Retinal pigment epithelial cell (primary cell): ENCODE results near the gene CXCL11.

Source experiments
- DNase-seq: peaks from one replicate; pipeline ENCODE4 v3.0.0-alpha.2; 2010; ENCODE audit warnings: low read depth
- H3K4me3 ChIP-seq: 2 replicates; pipeline ENCODE4 v1.5.1; 2011; ENCODE audit warnings: mild to moderate bottlenecking, low read length, control low read depth, moderate library complexity
- TF ChIP-seq, protein P1 (sequence below): conservative IDR thresholded peaks from 2 replicates; pipeline ENCODE4 v1.5.1; 2011; ENCODE audit warnings: low read depth, low read length, control low read depth, inconsistent platforms

Gene CXCL11

DNA sequence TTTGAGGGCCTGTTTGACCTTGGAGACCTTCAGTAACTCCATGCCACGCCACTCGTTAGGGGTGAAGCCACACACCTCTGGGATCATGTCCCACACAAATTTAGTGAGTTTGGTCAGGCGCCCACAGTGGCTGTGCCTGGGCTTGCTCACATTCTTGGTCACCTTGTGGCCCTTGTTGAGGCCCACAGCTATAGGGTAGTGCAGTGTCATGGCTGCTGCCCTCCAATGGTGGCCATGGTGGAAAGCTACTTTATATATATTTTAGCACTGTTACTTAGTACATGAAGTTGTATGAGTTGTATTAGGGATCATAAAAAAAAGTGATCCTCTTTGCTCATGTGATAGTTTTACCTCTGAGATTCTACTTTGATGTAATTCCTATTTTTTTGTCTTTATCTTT, 985 bp upstream of the CXCL11 start:
- H3K4me3 ChIP-seq: no peak overlapping the region
- TF ChIP-seq, protein P1, sequence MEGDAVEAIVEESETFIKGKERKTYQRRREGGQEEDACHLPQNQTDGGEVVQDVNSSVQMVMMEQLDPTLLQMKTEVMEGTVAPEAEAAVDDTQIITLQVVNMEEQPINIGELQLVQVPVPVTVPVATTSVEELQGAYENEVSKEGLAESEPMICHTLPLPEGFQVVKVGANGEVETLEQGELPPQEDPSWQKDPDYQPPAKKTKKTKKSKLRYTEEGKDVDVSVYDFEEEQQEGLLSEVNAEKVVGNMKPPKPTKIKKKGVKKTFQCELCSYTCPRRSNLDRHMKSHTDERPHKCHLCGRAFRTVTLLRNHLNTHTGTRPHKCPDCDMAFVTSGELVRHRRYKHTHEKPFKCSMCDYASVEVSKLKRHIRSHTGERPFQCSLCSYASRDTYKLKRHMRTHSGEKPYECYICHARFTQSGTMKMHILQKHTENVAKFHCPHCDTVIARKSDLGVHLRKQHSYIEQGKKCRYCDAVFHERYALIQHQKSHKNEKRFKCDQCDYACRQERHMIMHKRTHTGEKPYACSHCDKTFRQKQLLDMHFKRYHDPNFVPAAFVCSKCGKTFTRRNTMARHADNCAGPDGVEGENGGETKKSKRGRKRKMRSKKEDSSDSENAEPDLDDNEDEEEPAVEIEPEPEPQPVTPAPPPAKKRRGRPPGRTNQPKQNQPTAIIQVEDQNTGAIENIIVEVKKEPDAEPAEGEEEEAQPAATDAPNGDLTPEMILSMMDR: no peak
- no peak for DNase-seq

GRCh38 chr4:76035141-76035540, 729 bp downstream of the CXCL11 start:
- TF ChIP-seq, protein P1: no peak

GRCh38 chr4:76029300-76029699, 6.6 kb downstream of the CXCL11 start:
- TF ChIP-seq, protein P1: no peak
- DNase-seq: no peak
- H3K4me3 ChIP-seq: no peak overlapping the region

More at GRCh38 chr4:76035141-76035540, 729 bp downstream of the CXCL11 start:
- no peak for DNase-seq
- H3K4me3 ChIP-seq: no peak overlapping the region

- DNase-seq: no peak
- peak overlapping the region; percentile 24 for H3K4me3 ChIP-seq
- TF ChIP-seq, protein P1: no peak
Measured at GRCh38 chr4:76028350-76028765, 7.5 kb downstream of the CXCL11 start.

DNA sequence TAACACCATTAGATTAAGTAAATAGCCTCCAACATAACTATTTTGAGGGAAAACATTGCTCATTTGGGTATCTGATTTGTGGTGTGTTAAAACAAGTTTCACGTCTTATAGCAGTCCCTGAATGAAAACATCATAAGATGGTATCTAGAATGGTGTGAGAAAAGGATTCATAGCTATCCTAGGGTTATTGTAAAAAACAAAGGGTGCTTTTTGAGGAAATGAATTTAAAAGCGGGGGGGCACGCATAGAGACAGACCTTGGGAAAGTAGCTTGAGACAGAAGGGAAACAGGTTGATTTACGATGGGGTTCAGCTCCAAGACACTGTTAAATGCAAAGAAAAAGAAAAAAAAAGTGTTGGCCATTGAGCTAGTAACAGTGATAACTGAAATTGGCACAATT, 11.8 kb downstream of the CXCL11 start:
- no peak overlapping the region for H3K4me3 ChIP-seq
- TF ChIP-seq, protein P1: no peak
- DNase-seq: no peak

GRCh38 chr4:76023389-76023788, 12.5 kb downstream of the CXCL11 start, which contains the start of gene CXCL10:
CXCL10 (minus strand) TSS chr4:76023497; CDS start chr4:76023431, 66 bp downstream.
- no peak for DNase-seq
- TF ChIP-seq, protein P1: no peak
- H3K4me3 ChIP-seq: no peak within 1 kb of the TSS

GRCh38 chr4:76022677-76023076, 13.2 kb downstream of the CXCL11 start:
- no peak overlapping the region for H3K4me3 ChIP-seq
- TF ChIP-seq, protein P1: no peak
- no peak for DNase-seq
